LoVo (cell line): ENCODE measurements around the gene VTI1A.
"Not testable (repeated sequence)": the region's sequence is repeated elsewhere in the genome, so short reads cannot be mapped to it uniquely, and the experiment has no call there.

Experiments used
- DNase-seq: peaks from one replicate; pipeline ENCODE4 v3.0.0-alpha.2; 2016; ENCODE audit warnings: low spot score

Gene VTI1A

GRCh38 chr10:112507046-112507445 is 60.0 kb downstream of the VTI1A start:
- no peak for DNase-seq

DNA sequence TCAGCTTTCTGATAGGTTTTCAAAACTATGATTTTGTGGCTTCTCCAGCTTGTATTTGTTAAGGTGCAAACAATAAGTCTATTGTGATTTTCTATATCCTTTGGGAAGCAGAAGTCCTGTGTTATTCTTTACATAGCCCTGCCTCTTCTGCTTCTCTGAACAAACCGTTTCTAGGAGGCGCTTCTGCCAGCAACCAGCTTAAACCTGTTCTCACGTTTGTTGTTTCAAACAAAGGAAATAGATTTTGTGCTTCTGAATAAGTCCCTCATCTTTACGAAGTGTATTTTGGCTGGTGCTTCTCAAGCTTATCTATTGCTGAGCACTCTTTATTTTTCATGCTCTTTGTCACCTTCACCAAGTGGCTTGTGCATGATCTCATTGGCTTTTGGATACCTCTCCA is 61.0 kb downstream of the VTI1A start:
- DNase-seq = no peak

DNA sequence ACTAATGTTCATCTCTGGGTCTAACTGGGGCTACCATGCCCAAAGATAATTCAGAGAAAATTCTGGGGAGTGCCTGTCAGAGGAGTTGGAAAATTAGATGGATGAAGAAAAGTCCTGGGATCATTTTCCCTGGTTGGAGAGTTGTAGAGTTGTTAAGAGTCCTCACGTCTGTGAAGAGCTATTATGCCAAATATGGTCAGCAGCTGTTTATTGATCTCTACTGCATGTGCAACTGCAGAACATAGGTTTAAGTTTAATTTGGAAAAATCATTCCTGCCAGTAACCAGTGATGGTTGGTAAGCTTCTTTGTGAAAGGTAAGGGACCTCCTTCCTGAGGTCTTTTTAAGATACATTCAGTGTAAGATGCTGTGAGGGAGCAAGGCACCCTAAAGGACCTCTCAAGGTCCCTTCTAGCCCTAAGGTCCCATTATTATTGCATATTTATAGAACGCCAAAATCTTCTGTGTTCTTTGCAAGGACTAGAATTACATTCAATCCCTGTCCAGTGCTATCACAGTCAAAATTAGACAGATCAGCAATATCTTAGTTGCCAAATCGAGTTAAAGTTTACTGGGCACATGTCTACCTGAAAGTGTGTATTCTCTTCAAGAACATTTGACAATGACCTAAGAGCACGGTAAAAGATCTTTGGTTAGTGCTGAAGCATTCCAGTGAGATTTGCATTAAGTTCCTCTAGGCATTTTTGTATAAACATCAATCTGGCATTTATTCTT is 62.7 kb downstream of the VTI1A start:
- no peak for DNase-seq

GRCh38 chr10:112510384-112510783 is 63.4 kb downstream of the VTI1A start:
- DNase-seq = no peak

DNA sequence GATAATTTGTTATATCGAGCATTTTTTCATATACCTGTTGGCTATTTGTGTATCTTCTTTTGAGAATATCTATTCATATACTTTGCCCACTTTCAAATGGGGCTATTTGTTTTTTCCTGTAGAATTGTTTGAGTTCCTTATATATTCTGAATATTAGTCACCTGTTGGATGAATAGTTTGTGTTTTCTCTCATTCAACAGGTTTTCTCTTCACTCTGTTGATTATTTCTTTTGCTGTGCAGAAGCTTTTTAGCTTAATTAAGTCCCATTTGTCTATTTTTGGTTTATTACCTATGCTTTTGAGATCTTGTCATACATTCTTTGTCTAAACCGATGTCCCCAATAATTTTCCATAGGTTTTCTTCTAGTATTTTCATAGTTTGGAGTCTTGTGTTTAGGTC is 65.3 kb downstream of the VTI1A start:
- DNase-seq = no peak

DNA sequence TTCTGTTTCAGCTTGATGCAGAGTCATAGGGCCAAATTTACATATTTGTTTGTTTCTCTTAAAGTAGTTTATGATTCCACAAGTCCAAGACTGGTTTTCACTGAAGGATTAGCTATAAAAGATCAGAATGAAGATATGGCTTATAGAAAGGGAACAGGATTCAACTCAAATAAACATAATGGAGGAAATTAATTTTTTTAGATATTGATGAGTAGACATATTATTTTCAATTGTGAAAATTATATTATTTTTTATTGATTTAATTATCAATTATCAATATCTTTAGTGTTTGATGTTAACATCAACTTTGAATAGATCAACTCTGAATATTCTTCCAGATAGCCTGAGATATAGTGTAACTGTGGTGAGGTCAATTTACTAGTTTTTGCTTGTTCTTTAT is 68.1 kb downstream of the VTI1A start:
- no peak for DNase-seq

- no peak for DNase-seq
Observed at GRCh38 chr10:112515852-112516251, 68.8 kb downstream of the VTI1A start.

- DNase-seq = peak; percentile 70
Observed at GRCh38 chr10:112517451-112517862, 70.4 kb downstream of the VTI1A start.

DNA sequence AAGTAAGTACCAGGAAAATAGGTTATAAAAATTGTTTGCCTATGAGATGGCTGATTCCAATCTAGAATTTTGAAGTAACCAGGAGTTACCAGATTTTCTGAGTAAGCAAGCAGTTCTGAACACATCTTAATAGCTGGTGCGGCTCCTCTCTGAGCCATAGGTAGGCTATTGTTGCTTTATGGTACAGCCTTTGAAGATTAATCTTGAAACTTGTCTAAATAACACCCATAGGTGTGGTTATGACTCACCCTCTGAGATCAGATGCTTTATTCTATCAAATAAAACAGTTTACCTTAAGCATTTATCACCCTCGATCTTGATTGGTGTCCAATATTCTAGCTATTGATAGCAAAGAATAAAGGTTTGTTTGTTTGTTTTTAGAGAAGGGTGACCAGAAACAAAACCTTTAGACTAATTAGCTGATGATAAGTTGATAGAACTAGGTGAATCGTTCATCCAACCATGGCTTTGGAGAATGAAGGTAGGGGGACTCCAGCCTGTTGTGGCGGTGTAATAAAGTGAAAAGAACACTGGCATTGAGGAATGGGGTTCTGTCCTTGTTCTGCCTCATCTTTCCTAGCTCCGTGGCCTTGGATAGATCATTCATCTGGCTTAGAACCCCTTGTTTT is 72.2 kb downstream of the VTI1A start:
- DNase-seq = peak; percentile 93

GRCh38 chr10:112520914-112521313 is 73.9 kb downstream of the VTI1A start:
- DNase-seq = no peak

DNA sequence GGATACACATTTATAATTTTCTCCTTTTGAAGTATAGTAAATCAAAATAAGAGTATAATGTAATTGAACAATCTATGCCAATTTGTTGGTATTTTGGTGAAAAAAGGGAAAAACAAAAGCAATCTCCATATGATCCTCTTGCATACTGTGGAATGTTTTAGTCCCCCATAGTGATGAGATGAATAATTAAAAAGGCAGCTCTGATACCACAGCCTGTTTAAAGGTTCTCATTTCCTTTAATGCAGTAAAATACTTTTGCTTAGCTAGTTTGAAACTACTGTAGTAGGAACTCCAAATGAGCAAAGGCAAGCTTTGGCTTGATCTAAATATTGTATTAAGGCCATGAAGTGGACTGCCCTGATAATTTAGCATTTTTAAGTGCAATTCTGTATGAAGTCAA is 77.6 kb downstream of the VTI1A start:
- DNase-seq = no peak

GRCh38 chr10:112525200-112525599 is 78.2 kb downstream of the VTI1A start:
- DNase-seq = peak; percentile 54

DNA sequence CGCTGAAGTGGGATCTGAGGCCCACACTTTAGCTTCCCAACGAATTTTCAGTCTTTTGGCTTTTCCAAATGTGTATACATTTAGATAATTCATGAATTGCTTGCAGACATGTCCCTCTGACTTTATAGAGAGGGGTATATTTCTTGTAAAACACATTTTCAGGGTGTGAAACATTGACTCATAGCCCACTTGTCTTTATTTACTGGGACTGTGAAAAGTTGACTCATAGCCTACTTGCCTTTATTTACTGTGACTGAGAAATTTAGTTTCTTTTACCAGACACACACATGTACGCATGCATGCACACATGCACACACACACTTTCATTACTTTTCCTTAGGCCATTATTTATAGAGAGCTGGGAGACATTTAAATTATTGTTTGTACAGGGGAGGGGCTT is 79.1 kb downstream of the VTI1A start:
- peak; percentile 62 for DNase-seq

DNA sequence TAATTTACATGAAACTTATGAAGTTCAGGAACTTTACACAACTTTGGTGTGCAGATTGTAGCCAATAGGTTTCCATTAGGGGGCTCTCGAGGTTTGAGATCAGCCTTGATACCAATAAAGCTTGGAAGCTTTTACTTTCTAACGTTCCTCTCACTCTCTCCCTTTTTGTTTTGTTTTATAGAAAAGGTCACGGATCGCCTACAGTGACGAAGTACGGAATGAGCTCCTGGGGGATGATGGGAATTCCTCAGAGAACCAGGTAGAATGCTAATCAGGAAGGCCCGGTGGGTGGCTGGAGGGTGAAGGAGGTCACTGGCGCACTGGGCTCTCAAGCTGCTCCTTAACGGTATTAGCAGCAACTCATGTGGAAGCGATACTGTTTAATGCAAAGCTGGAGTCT is 79.9 kb downstream of the VTI1A start:
- DNase-seq = peak; percentile 57

DNA sequence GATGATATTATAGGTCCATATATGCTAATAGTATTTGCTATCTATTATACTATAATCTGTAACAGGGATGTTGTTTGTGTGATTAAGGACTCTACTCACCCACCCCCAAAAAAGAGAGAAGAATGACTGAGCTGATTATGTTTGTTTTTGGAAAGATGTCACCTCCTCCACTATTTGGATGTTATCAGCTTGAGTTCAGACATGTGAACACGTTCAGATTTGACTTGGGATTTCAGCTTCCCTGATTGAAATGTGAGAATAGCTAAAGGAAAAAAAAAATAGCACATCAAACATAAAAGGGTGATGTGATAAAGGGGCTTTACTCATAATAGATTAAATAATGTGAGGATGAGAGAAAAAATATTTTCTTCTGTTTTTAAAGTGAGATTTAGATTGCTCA is 81.2 kb downstream of the VTI1A start:
- DNase-seq = no peak

- DNase-seq = no peak
Observed at GRCh38 chr10:112531421-112531820, 84.4 kb downstream of the VTI1A start.

- DNase-seq = peak; percentile 53
Observed at GRCh38 chr10:112532189-112532588, 85.2 kb downstream of the VTI1A start.

DNA sequence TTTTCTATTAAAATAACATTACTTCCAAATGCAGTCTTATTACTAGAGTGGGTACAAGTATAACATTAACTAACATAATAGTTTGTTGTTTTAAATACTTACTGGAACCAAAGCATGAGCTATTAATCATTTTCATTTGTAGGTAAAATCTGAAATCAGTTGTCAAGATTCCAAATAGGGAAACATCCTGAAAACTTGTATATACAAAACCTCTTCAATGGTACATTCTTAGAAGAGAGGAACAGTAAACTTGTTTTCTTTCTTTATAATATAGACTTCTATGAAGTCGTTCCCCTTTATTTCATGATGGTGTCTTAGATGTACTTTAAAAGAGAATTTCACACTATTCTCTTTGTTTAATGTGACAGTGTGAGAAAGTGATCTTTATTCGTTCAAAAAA is 85.9 kb downstream of the VTI1A start:
- DNase-seq = no peak

- no peak for DNase-seq
Observed at GRCh38 chr10:112533916-112534315, 86.9 kb downstream of the VTI1A start.

- DNase-seq = no peak
Observed at GRCh38 chr10:112535531-112535951, 88.5 kb downstream of the VTI1A start.

- DNase-seq = peak; percentile 63
Observed at GRCh38 chr10:112536663-112537062, 89.6 kb downstream of the VTI1A start.

- no peak for DNase-seq
Observed at GRCh38 chr10:112538168-112538567, 91.2 kb downstream of the VTI1A start.

DNA sequence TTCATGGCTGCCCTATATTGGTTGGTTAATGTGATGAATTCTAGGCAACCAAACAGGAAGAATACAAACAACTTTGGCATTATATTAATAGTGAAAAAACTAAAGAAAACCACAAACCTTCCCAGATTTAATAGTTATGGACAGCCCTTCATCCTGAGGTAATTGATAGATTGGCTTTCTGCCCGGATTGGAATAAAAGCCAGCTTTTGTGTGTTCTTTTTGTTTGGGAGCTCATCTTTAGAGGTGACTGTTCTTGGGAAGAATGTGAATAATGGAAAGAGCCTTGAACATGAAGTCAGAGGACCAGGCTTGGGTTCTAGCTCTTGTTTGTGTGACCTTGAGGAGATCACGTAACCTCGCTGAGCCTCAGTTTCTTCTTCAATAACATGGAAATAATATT is 92.3 kb downstream of the VTI1A start:
- DNase-seq = no peak

- not testable (repeated sequence) for DNase-seq
Observed at GRCh38 chr10:112542823-112543222, 95.8 kb downstream of the VTI1A start.
